Type B pancreatic cell (in vitro differentiated cells): Measurements from ENCODE around the gene TRAF6. TPM values are rescaled to one million over a fixed set of nuclear protein-coding genes. Genes with fewer than 3 reads are reported as not detected.
A peak's percentile ranks its signal among the peaks of the same experiment; 100 is the strongest.

Source experiments
- DNase-seq: peaks from one replicate; pipeline ENCODE4 v3.0.0; 2021; ENCODE audit warnings: mixed read lengths; ENCODE audit not compliant: unreplicated experiment; ENCODE audit errors: extremely low spot score
- H3K27ac Mint-ChIP-seq: 2 replicates; pipeline ENCODE4 v1.8.0; 2021; ENCODE audit warnings: mild to moderate bottlenecking, mixed read lengths
- H3K27me3 Mint-ChIP-seq: 2 replicates; pipeline ENCODE4 v1.8.0; 2021; ENCODE audit warnings: mixed read lengths
- H3K36me3 Mint-ChIP-seq: 2 replicates; pipeline ENCODE4 v1.8.0; 2021; ENCODE audit warnings: mixed read lengths
- H3K4me1 Mint-ChIP-seq: one replicate; pipeline ENCODE4 v1.8.0; 2021; ENCODE audit warnings: mixed read lengths; ENCODE audit not compliant: unreplicated experiment
- H3K4me3 Mint-ChIP-seq: 2 replicates; pipeline ENCODE4 v1.8.0; 2021; ENCODE audit warnings: mild to moderate bottlenecking, mixed read lengths
- H3K9me3 Mint-ChIP-seq: 2 replicates; pipeline ENCODE4 v1.8.0; 2021; ENCODE audit warnings: mixed read lengths
- CTCF ChIP-seq: fragments of 200-600 bp; sonication (generic); conservative IDR thresholded peaks from 2 replicates; pipeline ENCODE4 v1.5.0; 2021; ENCODE audit warnings: antibody characterized with exemption, mild to moderate bottlenecking
- total RNA-seq: library from RNA; stranded (reverse); gene quantifications from 2 replicates; pipeline ENCODE4 v1.2.1, GENCODE V29; 2021; ENCODE audit warnings: low replicate concordance

Gene TRAF6
- total RNA-seq, 1 donor from 2014 or later: 15.0 TPM

GRCh38 chr11:36455658-36456111 lies 54.4 kb downstream of the TRAF6 start:
- H3K4me1 Mint-ChIP-seq: peaks cover 33% of the 10 kb centered on the region
- DNase-seq: peak; percentile 64
- H3K4me3 Mint-ChIP-seq: no peak overlapping the region

GRCh38 chr11:36454941-36455631 lies 55.0 kb downstream of the TRAF6 start:
- H3K27ac Mint-ChIP-seq: no peak overlapping the region
- no peak for TF ChIP-seq CTCF

More at GRCh38 chr11:36455658-36456111, 54.4 kb downstream of the TRAF6 start:
- no peaks in the 10 kb centered on the region for H3K9me3 Mint-ChIP-seq
- H3K36me3 Mint-ChIP-seq: peaks cover 4% of the 10 kb centered on the region
- peaks cover 4% of the 10 kb centered on the region for H3K27me3 Mint-ChIP-seq
- no peak for TF ChIP-seq CTCF
- no peak overlapping the region for H3K27ac Mint-ChIP-seq

GRCh38 chr11:36454551-36454940 lies 55.5 kb downstream of the TRAF6 start:
- no peak overlapping the region for H3K4me3 Mint-ChIP-seq
- peak; percentile 62 for DNase-seq
- H3K9me3 Mint-ChIP-seq: peaks cover 4% of the 10 kb centered on the region
- no peak overlapping the region for H3K27ac Mint-ChIP-seq
- no peak for TF ChIP-seq CTCF
- peaks cover 41% of the 10 kb centered on the region for H3K4me1 Mint-ChIP-seq
- H3K36me3 Mint-ChIP-seq: peaks cover 4% of the 10 kb centered on the region
- H3K27me3 Mint-ChIP-seq: peaks cover 3% of the 10 kb centered on the region

More at GRCh38 chr11:36454941-36455631, 55.0 kb downstream of the TRAF6 start:
- H3K4me3 Mint-ChIP-seq: no peak overlapping the region
- H3K27me3 Mint-ChIP-seq: peaks cover under 1% of the 10 kb centered on the region
- peaks cover 36% of the 10 kb centered on the region for H3K4me1 Mint-ChIP-seq
- peak; percentile 62 for DNase-seq
- H3K9me3 Mint-ChIP-seq: no peaks in the 10 kb centered on the region
- H3K36me3 Mint-ChIP-seq: peaks cover 4% of the 10 kb centered on the region

- Mint-ChIP-seq H3K9me3 (peaks cover 4% of the 10 kb centered on the region), H3K4me3 (no peak overlapping the region), H3K36me3 (peaks cover 4% of the 10 kb centered on the region), H3K27me3 (peaks cover 3% of the 10 kb centered on the region), H3K27ac (no peak overlapping the region), H3K4me1 (peaks cover 41% of the 10 kb centered on the region)
- no peak for TF ChIP-seq CTCF
- peak; percentile 49 for DNase-seq
These were observed 56.4 kb downstream of the TRAF6 start for GRCh38 chr11:36453678-36454077.

GRCh38 chr11:36452961-36453360 lies 57.1 kb downstream of the TRAF6 start:
- Mint-ChIP-seq H3K4me1 (peaks cover 47% of the 10 kb centered on the region), H3K36me3 (peaks cover 4% of the 10 kb centered on the region), H3K9me3 (peaks cover 4% of the 10 kb centered on the region), H3K4me3 (no peak overlapping the region), H3K27ac (no peak overlapping the region), H3K27me3 (peaks cover 3% of the 10 kb centered on the region)
- no peak for TF ChIP-seq CTCF
- DNase-seq: no peak
